SK-N-SH treated with all-trans-retinoic acid at 6 μM for 48 hours (cell line): ENCODE data around the gene NFU1.

Experiments
- ARNTL ChIP-seq: fragments of 450-650 bp; formaldehyde crosslinking; IDR thresholded peaks from 2 replicates; pipeline ENCODE4 v1.5.0; 2020; ENCODE audit warnings: low read depth, mild to moderate bottlenecking, moderate library complexity, borderline replicate concordance
- BACH2 ChIP-seq: fragments of 250-450 bp; sonication (Bioruptor Pico); IDR thresholded peaks from 2 replicates; pipeline ENCODE4 v1.9.0; 2021; ENCODE audit warnings: mild to moderate bottlenecking, borderline replicate concordance
- CREB5 ChIP-seq: fragments of 250-450 bp; sonication (Bioruptor Pico); IDR thresholded peaks from 2 replicates; pipeline ENCODE4 v1.5.1; 2020; ENCODE audit warnings: low read depth, mild to moderate bottlenecking, moderate library complexity
- POU6F1 ChIP-seq: fragments of 250-450 bp; sonication (Bioruptor Pico); IDR thresholded peaks from 2 replicates; pipeline ENCODE4 v1.8.0; 2021; ENCODE audit warnings: low read depth, mild to moderate bottlenecking, moderate library complexity, borderline replicate concordance
- RARB ChIP-seq: fragments of 250-450 bp; sonication (Bioruptor Pico); IDR thresholded peaks from 2 replicates; pipeline ENCODE4 v1.8.0; 2021; ENCODE audit warnings: mild to moderate bottlenecking, moderate library complexity
- SNAI2 ChIP-seq: fragments of 250-450 bp; sonication (Bioruptor Pico); IDR thresholded peaks from 2 replicates; pipeline ENCODE4 v1.5.0; 2020; ENCODE audit warnings: mild to moderate bottlenecking, moderate library complexity
- TSHZ2 ChIP-seq: fragments of 250-450 bp; sonication (Bioruptor Pico); IDR thresholded peaks from 2 replicates; pipeline ENCODE4 v1.5.0; 2020; ENCODE audit warnings: mild to moderate bottlenecking, moderate library complexity
- ZC3H10 ChIP-seq: fragments of 250-450 bp; sonication (Bioruptor Pico); IDR thresholded peaks from 2 replicates; pipeline ENCODE4 v1.5.1; 2021; ENCODE audit warnings: mild to moderate bottlenecking, moderate library complexity
- ZFP30 ChIP-seq: fragments of 450-650 bp; formaldehyde crosslinking; IDR thresholded peaks from 2 replicates; pipeline ENCODE4 v1.5.0; 2022; ENCODE audit warnings: mild to moderate bottlenecking, moderate library complexity

- TF ChIP-seq POU6F1 (CRISPR knock-in tag) (no peak), ARNTL (CRISPR knock-in tag) (no peak), SNAI2 (no peak), CREB5 (CRISPR knock-in tag) (no peak), ZFP30 (CRISPR knock-in tag) (no peak), TSHZ2 (CRISPR knock-in tag) (no peak), BACH2 (CRISPR knock-in tag) (no peak), ZC3H10 (CRISPR knock-in tag) (no peak), RARB (CRISPR knock-in tag) (no peak)
Measured at GRCh38 chr2:69386360-69386759, 50.9 kb downstream of the NFU1 start.
